Progenitor cell of endocrine pancreas (in vitro differentiated cells): ENCODE results near the gene PHKB. TPM values are rescaled to one million over a fixed set of nuclear protein-coding genes. Genes with fewer than 3 reads are reported as not detected.

Experiments used
- DNase-seq: peaks from one replicate; pipeline ENCODE4 v3.0.0; 2021; ENCODE audit warnings: low spot score; ENCODE audit not compliant: unreplicated experiment
- H3K27ac Mint-ChIP-seq: 2 replicates; pipeline ENCODE4 v1.8.0; 2021; ENCODE audit warnings: mild to moderate bottlenecking, moderate library complexity, mixed read lengths
- H3K27me3 Mint-ChIP-seq: 2 replicates; pipeline ENCODE4 v1.8.0; 2021; ENCODE audit warnings: mixed read lengths
- H3K36me3 Mint-ChIP-seq: 2 replicates; pipeline ENCODE4 v1.8.0; 2022; ENCODE audit warnings: mixed read lengths; ENCODE audit not compliant: insufficient read depth
- H3K4me1 Mint-ChIP-seq: 2 replicates; pipeline ENCODE4 v1.8.0; 2021; ENCODE audit warnings: low read depth, mixed read lengths
- H3K4me3 Mint-ChIP-seq: 2 replicates; pipeline ENCODE4 v1.8.0; 2021; ENCODE audit warnings: low read depth, mild to moderate bottlenecking, moderate library complexity, mixed read lengths
- H3K9me3 Mint-ChIP-seq: 2 replicates; pipeline ENCODE4 v1.8.0; 2021; ENCODE audit warnings: low read depth, mixed read lengths
- total RNA-seq: library from RNA; stranded (reverse); gene quantifications from 2 replicates; pipeline ENCODE4 v1.2.1, GENCODE V29; 2021
- TF ChIP-seq, protein P1 (sequence below): fragments of 200-600 bp; sonication (generic); IDR thresholded peaks from one replicate; pipeline ENCODE4 v1.5.0; 2021; ENCODE audit warnings: antibody characterized with exemption, mild to moderate bottlenecking; ENCODE audit not compliant: unreplicated experiment

Gene PHKB
- total RNA-seq, 1 donor from 2014 or later, result 94.1 TPM

- TF ChIP-seq, protein P1, sequence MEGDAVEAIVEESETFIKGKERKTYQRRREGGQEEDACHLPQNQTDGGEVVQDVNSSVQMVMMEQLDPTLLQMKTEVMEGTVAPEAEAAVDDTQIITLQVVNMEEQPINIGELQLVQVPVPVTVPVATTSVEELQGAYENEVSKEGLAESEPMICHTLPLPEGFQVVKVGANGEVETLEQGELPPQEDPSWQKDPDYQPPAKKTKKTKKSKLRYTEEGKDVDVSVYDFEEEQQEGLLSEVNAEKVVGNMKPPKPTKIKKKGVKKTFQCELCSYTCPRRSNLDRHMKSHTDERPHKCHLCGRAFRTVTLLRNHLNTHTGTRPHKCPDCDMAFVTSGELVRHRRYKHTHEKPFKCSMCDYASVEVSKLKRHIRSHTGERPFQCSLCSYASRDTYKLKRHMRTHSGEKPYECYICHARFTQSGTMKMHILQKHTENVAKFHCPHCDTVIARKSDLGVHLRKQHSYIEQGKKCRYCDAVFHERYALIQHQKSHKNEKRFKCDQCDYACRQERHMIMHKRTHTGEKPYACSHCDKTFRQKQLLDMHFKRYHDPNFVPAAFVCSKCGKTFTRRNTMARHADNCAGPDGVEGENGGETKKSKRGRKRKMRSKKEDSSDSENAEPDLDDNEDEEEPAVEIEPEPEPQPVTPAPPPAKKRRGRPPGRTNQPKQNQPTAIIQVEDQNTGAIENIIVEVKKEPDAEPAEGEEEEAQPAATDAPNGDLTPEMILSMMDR, result no peak
- no peak overlapping the region for H3K4me3 Mint-ChIP-seq
- no peaks in the 10 kb centered on the region for H3K9me3 Mint-ChIP-seq
- peaks cover 23% of the 10 kb centered on the region for H3K36me3 Mint-ChIP-seq
- no peaks in the 10 kb centered on the region for H3K27me3 Mint-ChIP-seq
- no peaks in the 10 kb centered on the region for H3K4me1 Mint-ChIP-seq
- no peak for DNase-seq
- no peak overlapping the region for H3K27ac Mint-ChIP-seq
Observed at GRCh38 chr16:47694543-47694942, 233.4 kb downstream of the PHKB start.

- Mint-ChIP-seq H3K4me1 (no peaks in the 10 kb centered on the region), H3K27me3 (no peaks in the 10 kb centered on the region), H3K4me3 (no peak overlapping the region), H3K27ac (no peak overlapping the region), H3K36me3 (peaks cover 20% of the 10 kb centered on the region), H3K9me3 (no peaks in the 10 kb centered on the region)
- TF ChIP-seq, protein P1, result no peak
- no peak for DNase-seq
Observed at GRCh38 chr16:47695756-47696155, 234.6 kb downstream of the PHKB start.

- TF ChIP-seq, protein P1, result no peak
- H3K4me1 Mint-ChIP-seq, result peaks cover 2% of the 10 kb centered on the region
- no peak for DNase-seq
- H3K4me3 Mint-ChIP-seq, result no peak overlapping the region
- H3K36me3 Mint-ChIP-seq, result peaks cover 23% of the 10 kb centered on the region
- peaks cover 7% of the 10 kb centered on the region for H3K9me3 Mint-ChIP-seq
- H3K27me3 Mint-ChIP-seq, result no peaks in the 10 kb centered on the region
- no peak overlapping the region for H3K27ac Mint-ChIP-seq
Observed at GRCh38 chr16:47697826-47698225, 236.7 kb downstream of the PHKB start.

DNA sequence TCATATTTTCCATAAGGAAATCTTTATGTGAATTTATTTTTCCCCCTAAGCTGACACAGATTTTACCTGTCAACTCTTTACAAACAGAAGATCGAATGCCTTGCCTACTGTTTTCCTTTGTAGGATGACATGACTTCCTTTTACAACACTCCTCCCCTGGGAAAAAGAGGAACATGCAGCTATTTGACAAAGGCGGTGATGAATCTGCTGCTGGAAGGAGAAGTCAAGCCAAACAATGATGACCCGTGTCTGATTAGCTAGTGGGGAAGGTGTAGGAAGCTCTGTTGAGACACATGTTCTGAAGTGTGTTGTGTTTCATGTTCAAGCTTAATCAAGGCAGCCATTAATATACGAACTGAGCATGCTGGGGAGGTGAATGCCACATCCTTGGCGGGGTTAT, 238.0 kb downstream of the PHKB start:
- peaks cover 25% of the 10 kb centered on the region for H3K36me3 Mint-ChIP-seq
- no peak for DNase-seq
- H3K9me3 Mint-ChIP-seq, result peaks cover 9% of the 10 kb centered on the region
- TF ChIP-seq, protein P1, result no peak
- H3K4me3 Mint-ChIP-seq, result no peak overlapping the region
- no peak overlapping the region for H3K27ac Mint-ChIP-seq
- H3K27me3 Mint-ChIP-seq, result no peaks in the 10 kb centered on the region
- peaks cover 2% of the 10 kb centered on the region for H3K4me1 Mint-ChIP-seq

DNA sequence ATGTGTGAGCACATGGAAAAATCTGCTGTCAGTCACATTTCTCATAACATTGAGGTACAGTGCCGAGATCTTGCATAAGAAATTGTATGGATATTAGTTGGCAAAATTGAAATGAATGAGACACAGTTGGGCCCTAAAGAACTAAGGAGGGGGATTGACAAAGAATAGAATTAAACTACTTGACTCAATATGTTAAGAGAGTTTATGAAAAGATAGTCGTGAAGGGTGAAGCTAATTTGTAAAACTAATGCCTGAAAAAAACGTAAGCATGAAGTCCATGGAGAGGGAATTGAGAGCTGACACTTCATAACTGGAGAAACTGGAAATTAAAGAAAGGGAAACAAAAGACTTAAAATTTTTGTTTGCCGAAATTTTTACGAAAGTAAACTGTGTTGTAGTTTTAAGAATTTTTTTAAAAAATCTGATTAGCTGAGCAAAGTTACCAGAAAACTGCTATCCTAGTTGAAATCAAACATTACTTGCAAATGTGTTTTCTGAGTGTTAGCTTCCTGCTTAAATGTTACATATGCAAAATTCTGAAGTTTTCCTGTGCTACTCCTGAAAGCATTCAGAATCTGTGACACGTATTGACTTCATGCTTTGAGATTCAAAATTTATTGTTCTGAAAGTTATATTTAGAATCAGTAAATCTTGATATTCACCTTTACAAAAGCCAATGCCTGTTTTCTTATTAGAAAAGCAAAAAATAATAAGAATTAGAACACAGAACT, 239.9 kb downstream of the PHKB start:
- TF ChIP-seq, protein P1, result no peak
- H3K9me3 Mint-ChIP-seq, result peaks cover 9% of the 10 kb centered on the region
- H3K4me1 Mint-ChIP-seq, result peaks cover 2% of the 10 kb centered on the region
- no peak overlapping the region for H3K27ac Mint-ChIP-seq
- peaks cover 23% of the 10 kb centered on the region for H3K36me3 Mint-ChIP-seq
- no peak for DNase-seq
- no peak overlapping the region for H3K4me3 Mint-ChIP-seq
- no peaks in the 10 kb centered on the region for H3K27me3 Mint-ChIP-seq
